ENCODE results near the gene BNC2.

Gene BNC2

DNA sequence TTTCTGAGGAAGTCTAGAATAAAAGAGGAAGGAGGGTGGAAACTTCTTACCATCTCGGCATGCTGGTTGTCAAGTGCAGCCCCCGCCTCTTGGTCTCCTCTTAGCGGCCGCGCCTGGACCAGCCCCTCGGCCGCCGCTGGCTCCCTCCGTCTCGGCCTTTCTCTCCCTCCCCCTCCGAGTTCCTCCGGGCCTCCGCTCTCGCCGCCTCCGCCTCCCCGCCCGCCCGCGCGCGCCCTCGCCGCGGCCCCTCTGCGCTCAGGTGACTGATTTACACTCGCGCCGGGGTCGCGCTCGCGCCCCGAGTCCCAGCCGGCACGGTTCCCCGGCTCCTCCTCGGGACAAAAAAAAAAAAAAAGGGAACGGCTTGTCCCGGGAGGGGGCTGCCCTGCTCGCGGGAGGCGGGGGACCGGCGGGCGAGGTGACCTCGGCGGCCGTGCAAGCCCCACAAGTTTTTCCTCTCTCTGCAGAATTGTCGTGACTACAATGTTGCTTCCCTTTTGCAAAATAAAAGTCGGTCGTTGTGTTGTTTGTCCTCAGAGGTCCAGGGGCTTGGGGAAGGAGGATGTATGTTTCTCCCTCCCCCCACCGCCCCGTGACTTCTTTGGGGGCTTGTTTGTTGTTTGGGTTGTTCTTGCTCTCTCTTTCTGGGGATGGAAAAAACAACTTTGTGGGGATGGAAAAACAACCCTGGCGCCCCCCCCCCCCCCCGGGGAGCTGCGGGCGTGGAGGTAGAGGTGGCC is at the start of gene BNC2:
Gene BNC2, minus strand, starts transcription at position 75 of the 740 bp plus-strand sequence. Its CDS starts 22 bp downstream, at position 53.
- H3K36me3 ChIP-seq (ENCODE audit: insufficient read depth, low read length): no peaks in the 10 kb centered on the region
- H3K4me2 ChIP-seq (ENCODE audit: low read depth, low read length, poor library complexity, severe bottlenecking): peak within 1 kb of the TSS; percentile 75
- no peaks in the 10 kb centered on the region; the same call in 1 of the 2 replicates for H3F3A ChIP-seq (ENCODE audit: low read depth)
- peak within 1 kb of the TSS; percentile 74 for H3K9ac ChIP-seq (ENCODE audit: low read depth, low read length, poor library complexity, severe bottlenecking)
- no peak for TF ChIP-seq EZH2phosphoT487 (IDR thresholded peaks at IDR 0.05; ENCODE audit: borderline replicate concordance)
- TF ChIP-seq, protein P1, sequence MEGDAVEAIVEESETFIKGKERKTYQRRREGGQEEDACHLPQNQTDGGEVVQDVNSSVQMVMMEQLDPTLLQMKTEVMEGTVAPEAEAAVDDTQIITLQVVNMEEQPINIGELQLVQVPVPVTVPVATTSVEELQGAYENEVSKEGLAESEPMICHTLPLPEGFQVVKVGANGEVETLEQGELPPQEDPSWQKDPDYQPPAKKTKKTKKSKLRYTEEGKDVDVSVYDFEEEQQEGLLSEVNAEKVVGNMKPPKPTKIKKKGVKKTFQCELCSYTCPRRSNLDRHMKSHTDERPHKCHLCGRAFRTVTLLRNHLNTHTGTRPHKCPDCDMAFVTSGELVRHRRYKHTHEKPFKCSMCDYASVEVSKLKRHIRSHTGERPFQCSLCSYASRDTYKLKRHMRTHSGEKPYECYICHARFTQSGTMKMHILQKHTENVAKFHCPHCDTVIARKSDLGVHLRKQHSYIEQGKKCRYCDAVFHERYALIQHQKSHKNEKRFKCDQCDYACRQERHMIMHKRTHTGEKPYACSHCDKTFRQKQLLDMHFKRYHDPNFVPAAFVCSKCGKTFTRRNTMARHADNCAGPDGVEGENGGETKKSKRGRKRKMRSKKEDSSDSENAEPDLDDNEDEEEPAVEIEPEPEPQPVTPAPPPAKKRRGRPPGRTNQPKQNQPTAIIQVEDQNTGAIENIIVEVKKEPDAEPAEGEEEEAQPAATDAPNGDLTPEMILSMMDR (conservative IDR thresholded peaks at IDR 0.05; ENCODE audit: low read length): no peak
- no peaks in the 10 kb centered on the region for H3K27me3 ChIP-seq (ENCODE audit: insufficient read depth, low read length, poor library complexity, severe bottlenecking)
- no peaks in the 10 kb centered on the region for H3K9me2 ChIP-seq (replicated peaks; ENCODE audit: low read depth, low read length)
- H3K4me1 ChIP-seq (ENCODE audit: insufficient read depth, low read length, poor library complexity, severe bottlenecking): peaks cover 43% of the 10 kb centered on the region
- H2AFZ ChIP-seq (ENCODE audit: low read length): peak within 1 kb of the TSS; percentile 66; the same call in 1 of the 2 replicates
- no peaks in the 10 kb centered on the region for H3K9me3 ChIP-seq (ENCODE audit: insufficient read depth, low read depth, low read length)
- no peaks in the 10 kb centered on the region for H3K79me2 ChIP-seq (ENCODE audit: insufficient read depth, low read length)
- peak within 1 kb of the TSS; percentile 71 for H3K4me3 ChIP-seq (ENCODE audit: low read length, poor library complexity, severe bottlenecking)
- H4K20me1 ChIP-seq (ENCODE audit: insufficient read depth, low read length, poor library complexity, severe bottlenecking): no peaks in the 10 kb centered on the region

- TF ChIP-seq, protein P1 (conservative IDR thresholded peaks at IDR 0.05; ENCODE audit: low read length): no peak
- no peak for TF ChIP-seq EZH2phosphoT487 (IDR thresholded peaks at IDR 0.05; ENCODE audit: borderline replicate concordance)
- no peaks in the 10 kb centered on the region for H3K9me3 ChIP-seq (ENCODE audit: insufficient read depth, low read depth, low read length)
These were observed 48.5 kb upstream of the BNC2 start for GRCh38 chr9:16918920-16919319.

GRCh38 chr9:16915126-16915831 is 44.8 kb upstream of the BNC2 start:
- Histone ChIP-seq H4K20me1 (ENCODE audit: insufficient read depth, low read length, poor library complexity, severe bottlenecking) (no peaks in the 10 kb centered on the region), H3K27me3 (ENCODE audit: insufficient read depth, low read length, poor library complexity, severe bottlenecking) (no peaks in the 10 kb centered on the region), H3K4me3 (ENCODE audit: low read length, poor library complexity, severe bottlenecking) (no peak overlapping the region), H2AFZ (ENCODE audit: low read length) (no peak overlapping the region), H3K4me1 (ENCODE audit: insufficient read depth, low read length, poor library complexity, severe bottlenecking) (no peaks in the 10 kb centered on the region), H3K4me2 (ENCODE audit: low read depth, low read length, poor library complexity, severe bottlenecking) (no peak overlapping the region), H3K79me2 (ENCODE audit: insufficient read depth, low read length) (no peaks in the 10 kb centered on the region), H3K9me3 (ENCODE audit: insufficient read depth, low read depth, low read length) (no peaks in the 10 kb centered on the region), H3F3A (ENCODE audit: low read depth) (no peaks in the 10 kb centered on the region), H3K9ac (ENCODE audit: low read depth, low read length, poor library complexity, severe bottlenecking) (no peak overlapping the region), H3K36me3 (ENCODE audit: insufficient read depth, low read length) (no peaks in the 10 kb centered on the region), H3K9me2 (replicated peaks; ENCODE audit: low read depth, low read length) (no peaks in the 10 kb centered on the region)
- TF ChIP-seq, protein P1 (conservative IDR thresholded peaks at IDR 0.05; ENCODE audit: low read length): no peak
- no peak for TF ChIP-seq EZH2phosphoT487 (IDR thresholded peaks at IDR 0.05; ENCODE audit: borderline replicate concordance)

More at GRCh38 chr9:16918920-16919319, 48.5 kb upstream of the BNC2 start:
- Histone ChIP-seq H3K9me2 (replicated peaks; ENCODE audit: low read depth, low read length) (no peaks in the 10 kb centered on the region), H3F3A (ENCODE audit: low read depth) (no peaks in the 10 kb centered on the region), H3K4me1 (ENCODE audit: insufficient read depth, low read length, poor library complexity, severe bottlenecking) (no peaks in the 10 kb centered on the region), H2AFZ (ENCODE audit: low read length) (no peak overlapping the region), H3K4me2 (ENCODE audit: low read depth, low read length, poor library complexity, severe bottlenecking) (no peak overlapping the region), H3K4me3 (ENCODE audit: low read length, poor library complexity, severe bottlenecking) (no peak overlapping the region), H3K79me2 (ENCODE audit: insufficient read depth, low read length) (no peaks in the 10 kb centered on the region), H3K36me3 (ENCODE audit: insufficient read depth, low read length) (no peaks in the 10 kb centered on the region), H3K27me3 (ENCODE audit: insufficient read depth, low read length, poor library complexity, severe bottlenecking) (no peaks in the 10 kb centered on the region), H4K20me1 (ENCODE audit: insufficient read depth, low read length, poor library complexity, severe bottlenecking) (no peaks in the 10 kb centered on the region), H3K9ac (ENCODE audit: low read depth, low read length, poor library complexity, severe bottlenecking) (no peak overlapping the region)

All from Loucy (cell line).